HG03139 (cell line): ENCODE measurements around the gene OR4E1.
"Not testable (repeated sequence)": the region's sequence is repeated elsewhere in the genome, so short reads cannot be mapped to it uniquely, and the experiment has no call there.

Experiments
- ATAC-seq: cut with Tn5 transposase; IDR thresholded peaks from one replicate; pipeline ENCODE4 v1.9.1; 2021; ENCODE audit not compliant: unreplicated experiment

OR4E1 gene

DNA sequence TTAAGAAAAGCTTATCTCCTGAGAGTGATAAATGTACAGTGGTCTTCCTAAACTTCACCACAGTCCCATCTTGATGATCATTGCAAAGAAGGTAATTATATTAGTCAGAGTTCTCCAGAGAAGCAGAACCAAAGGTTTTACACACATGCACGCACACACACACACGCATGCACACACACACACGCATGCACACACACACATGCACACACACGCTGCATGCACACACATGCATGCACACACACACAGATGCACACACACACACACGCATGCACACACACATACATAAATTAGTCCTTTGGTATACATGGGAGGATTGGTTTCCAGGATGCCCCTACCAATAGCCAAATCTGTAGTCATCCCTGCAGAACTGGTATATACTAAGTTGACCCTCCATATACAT, 19.4 kb downstream of the OR4E1 start:
- ATAC-seq, result no peak

DNA sequence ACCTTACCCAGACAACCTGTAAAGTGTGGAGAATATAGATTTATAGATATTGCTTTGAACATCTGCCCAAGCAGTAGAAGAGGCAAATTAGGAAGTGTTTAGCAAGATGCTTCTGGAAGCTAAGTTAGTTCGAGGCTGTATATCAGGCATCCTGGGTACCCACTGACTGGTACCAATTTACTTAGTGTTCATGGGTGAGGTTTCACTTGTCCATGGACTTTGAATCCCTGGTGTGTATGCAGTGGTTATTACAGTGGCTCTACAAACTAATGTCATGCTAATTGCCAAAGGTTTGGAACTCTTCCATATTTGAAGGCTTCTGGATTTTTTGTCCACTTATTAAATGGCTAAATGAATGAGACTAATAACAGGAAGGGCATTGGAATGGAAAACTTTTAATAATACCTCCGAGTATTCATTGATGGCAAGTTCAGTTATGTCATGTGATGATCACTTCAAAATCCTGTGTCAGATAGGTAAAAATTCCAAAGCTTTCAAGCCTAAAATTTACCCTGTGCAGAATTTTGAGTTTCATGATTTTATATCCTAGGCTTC, 20.2 kb downstream of the OR4E1 start, which contains the start of gene OR4E2:
OR4E2 (plus strand) TSS at position 505 of the 555 bp plus-strand sequence. CDS start 11,248 bp downstream, outside the sequence.
- no peak for ATAC-seq

DNA sequence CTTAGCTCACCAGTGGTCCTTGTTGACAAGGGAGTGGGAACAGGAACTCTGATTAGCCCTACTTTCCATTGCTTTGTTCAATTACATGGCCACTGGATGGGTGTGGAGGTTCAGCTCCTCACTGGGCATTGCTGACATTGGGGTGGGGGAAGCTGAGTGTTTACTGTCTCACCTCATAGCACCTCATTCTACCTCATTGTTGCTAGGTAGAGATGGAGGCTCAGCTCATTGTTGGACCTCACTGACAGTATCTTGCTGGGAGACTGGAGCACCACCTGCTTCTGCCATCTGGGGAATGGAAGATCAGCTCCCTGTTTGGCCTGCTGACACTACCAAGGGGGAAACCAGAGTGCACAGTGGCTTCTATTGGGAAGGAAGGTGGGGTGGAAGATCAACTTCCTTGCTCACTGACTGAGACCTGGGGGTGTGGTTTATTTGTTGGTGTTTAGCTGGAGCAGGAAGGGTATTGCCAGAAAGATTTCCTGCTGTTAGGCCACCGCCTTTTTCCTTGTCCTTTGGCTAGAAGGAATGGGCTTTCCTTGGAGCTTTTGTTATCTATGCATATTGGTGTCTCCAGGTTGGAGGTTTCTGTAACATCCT, 21.3 kb downstream of the OR4E1 start:
- no peak for ATAC-seq

DNA sequence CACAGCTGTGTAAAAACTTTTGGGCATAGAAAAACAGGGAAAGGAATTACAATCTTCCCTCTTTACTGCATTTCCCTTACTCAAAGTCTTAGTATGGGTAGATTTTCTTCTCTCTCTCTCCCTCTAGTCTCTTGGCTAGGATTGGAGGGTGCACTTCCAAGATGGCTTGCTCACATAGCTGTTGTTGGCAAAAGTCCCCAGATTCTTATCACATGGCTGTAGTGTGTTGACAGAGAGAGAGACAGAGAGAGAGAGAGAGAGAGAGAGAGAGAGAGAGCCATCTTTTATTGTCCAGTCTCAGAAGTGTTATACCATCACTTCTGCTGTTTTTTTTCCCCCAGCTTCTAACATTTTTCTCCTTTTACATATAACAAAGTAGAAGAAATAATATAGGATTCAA, 26.2 kb downstream of the OR4E1 start:
- ATAC-seq, result no peak

DNA sequence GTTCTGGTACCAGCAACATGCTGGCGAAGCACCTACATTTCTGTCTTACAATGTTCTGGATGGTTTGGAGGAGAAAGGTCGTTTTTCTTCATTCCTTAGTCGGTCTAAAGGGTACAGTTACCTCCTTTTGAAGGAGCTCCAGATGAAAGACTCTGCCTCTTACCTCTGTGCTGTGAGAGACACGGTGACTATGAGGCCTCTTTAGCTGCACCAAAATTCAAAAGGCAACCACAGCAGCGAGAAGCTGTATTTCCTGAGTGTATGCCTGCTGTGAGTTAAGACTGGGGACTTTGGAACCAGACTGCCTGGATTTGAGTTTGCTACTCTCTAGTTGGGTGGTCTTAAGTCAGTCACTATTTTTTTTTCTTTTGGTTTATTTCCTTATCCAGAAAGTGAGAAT, 30.2 kb downstream of the OR4E1 start:
- ATAC-seq, result no peak

DNA sequence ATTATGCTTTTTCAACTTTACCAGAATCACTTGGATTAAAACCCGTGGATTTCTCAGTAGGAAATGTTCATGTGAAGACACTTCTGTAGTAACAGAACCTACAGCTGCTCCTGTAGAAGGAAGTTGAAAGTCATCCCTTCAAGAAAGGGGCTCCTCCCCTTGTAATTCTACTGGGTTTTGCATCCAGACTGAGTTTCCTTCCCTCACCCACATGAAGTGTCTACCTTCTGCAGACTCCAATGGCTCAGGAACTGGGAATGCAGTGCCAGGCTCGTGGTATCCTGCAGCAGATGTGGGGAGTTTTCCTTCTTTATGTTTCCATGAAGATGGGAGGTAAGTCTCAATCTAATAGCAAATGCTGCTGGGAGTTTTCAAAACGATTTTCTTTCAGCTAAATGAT, 30.9 kb downstream of the OR4E1 start:
- ATAC-seq, result no peak

DNA sequence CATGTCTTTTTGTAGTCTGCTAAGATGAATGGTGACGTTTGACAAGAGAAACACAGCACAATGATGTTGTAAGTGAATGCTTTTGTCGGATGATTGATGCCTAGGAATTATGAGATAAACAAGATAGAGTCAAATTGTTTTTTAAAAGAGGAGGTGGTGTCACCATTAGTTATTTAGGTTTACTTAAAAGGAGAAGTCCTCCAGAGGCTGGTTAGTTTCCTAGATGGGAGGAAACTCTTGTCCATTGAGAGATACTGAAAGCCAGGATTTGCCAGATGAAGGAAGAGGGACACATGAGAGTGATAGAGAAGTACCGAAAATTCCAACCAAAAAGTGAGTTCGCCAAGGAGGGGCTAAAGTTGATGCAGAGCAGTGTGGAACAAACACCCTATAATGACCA, 38.8 kb downstream of the OR4E1 start, which contains the start of gene OR10G2:
OR10G2 (minus strand) TSS at position 101 of the 400 bp plus-strand sequence; CDS start at position 3, 98 bp downstream.
- no peak for ATAC-seq

DNA sequence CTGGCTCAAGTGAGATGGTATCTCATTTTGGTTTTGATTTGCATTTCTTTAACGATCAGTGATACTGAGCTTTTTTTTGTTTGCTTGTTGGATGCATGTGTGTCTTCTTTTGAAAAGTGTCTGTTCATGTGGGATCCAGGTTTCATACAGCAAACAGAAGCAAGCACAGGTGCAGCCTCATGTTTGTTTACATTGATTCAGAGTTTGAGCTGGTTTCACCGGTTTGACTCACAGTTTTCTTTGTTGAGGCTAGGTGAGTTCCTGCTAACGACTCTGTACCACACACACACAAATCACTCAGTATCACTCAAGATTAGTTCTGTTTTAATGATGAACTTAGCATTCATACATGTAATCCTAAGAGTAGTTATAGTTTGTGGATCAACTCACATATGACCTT, 42.5 kb downstream of the OR4E1 start:
- ATAC-seq, result no peak

DNA sequence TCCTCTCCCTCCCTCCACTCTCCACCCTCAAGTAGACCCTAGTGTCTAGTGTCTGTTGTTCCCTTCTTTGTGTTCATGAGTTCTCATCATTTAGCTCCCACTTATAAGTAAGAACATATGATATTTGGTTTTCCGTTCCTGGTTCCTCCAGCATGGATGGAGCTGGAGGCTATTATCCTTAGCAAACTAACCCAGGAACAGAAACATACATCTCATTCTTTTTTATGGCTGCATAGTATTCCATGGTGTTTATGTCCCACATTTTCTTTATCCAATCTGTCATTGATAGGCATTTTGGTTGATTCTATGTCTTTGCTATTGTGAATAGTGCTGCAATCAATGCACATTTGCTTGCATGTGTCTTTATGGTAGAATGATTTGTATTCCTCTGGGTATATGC, 43.1 kb downstream of the OR4E1 start:
- ATAC-seq, result not testable (repeated sequence)

DNA sequence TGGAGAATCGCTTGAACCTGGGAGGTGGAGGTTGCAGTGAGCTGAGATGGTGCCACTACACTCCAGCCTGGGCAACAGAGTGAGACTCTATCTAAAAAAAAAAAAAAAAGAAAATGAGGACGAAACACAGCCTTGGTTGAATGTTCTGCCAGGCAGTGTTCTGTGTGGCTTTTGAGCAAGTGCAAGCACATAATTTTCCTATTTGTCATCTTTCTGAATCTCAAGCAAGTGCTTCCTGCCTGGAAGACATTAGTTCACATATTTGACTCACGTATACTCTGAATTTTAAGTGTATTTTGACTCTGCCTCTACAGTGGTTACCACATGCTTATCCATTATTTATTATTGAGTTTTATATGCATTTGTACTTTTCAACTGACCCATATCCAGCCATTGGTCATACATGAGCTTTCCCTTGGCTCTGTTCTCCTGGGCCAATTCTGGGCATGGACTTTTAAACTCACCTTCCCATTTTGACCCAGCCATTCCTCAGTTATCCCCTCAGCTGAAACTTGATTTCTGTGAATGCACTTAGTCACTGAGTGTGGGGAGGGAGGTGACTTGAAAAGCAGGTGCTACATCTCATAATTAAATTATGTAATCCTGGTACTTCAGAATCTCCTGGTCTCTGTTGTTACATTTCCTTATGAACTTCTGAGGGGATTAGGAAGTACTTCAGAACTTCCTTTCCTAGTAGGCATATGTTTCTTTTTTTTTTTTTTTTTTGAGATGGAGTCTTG, 47.0 kb downstream of the OR4E1 start:
- no peak for ATAC-seq
